HG02884 (cell line): ENCODE data around the gene VAV3.
"Not testable (repeated sequence)": the region's sequence is repeated elsewhere in the genome, so short reads cannot be mapped to it uniquely, and the experiment has no call there.

Experiments
- ATAC-seq: cut with Tn5 transposase; IDR thresholded peaks from one replicate; pipeline ENCODE4 v1.9.1; 2021; ENCODE audit warnings: mild to moderate bottlenecking, moderate library complexity; ENCODE audit not compliant: unreplicated experiment

Gene VAV3

DNA sequence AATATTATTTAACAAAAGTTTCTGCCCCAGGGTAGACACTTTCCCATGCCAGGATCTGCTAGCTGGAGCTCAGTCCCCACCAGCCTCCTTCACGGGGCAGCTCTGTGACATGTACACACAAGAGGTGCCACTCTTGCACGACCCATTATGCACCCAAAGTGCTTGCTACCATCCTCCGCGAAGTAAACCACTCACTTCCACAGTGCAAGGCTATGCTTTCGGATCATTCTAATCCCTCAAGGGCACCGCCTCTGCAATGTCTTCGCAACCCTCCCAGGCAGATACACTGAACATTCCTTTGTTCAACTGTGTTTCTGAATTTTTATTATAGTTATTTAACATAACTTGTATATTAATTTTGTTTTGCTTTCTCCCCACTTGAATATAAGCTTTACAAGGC, 303.8 kb downstream of the VAV3 start:
- ATAC-seq: no peak

- ATAC-seq: no peak
Observed at GRCh38 chr1:107659961-107660360, 305.0 kb downstream of the VAV3 start.

- no peak for ATAC-seq
Observed at GRCh38 chr1:107657356-107657755, 307.6 kb downstream of the VAV3 start.

GRCh38 chr1:107653765-107654164, 311.2 kb downstream of the VAV3 start:
- ATAC-seq: no peak

DNA sequence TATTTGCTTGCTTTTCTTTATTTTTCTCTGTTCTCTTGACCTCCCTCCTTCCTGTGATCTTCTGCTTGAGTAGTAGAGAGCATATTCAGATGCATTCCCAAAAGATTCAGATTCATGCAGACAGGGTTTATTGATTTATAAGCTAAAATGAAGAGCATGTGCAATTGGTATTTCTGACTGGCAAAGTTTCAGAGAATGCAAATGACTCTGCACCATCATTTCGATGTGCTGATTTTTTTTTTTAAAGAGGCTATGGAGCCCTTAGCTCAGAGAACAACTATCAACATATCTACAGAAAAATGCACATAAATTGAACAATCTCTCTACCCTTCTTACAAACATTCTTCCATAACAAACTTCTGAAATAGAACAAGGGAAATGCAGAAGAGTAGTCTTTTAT, 312.0 kb downstream of the VAV3 start:
- no peak for ATAC-seq

GRCh38 chr1:107650825-107651224, 314.2 kb downstream of the VAV3 start:
- ATAC-seq: not testable (repeated sequence)

DNA sequence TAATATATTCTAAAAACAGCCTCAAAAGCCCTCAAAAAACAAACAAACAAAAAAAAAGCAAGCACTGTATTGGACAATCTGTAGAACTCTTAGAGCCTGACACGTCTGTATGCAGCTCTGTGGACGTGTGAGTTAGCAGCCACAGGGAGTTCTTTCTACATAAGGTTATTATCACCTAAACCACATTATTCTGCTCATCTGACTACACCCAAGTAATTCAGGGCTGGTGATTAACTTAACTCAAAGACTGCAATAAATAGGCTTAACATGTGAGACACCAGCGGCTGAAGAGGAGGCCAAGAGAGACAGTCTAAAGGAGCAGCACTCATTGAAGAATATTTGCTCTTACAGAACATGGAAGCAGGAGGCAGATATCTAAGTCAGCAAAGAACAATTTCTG, 316.0 kb downstream of the VAV3 start:
- ATAC-seq: no peak

DNA sequence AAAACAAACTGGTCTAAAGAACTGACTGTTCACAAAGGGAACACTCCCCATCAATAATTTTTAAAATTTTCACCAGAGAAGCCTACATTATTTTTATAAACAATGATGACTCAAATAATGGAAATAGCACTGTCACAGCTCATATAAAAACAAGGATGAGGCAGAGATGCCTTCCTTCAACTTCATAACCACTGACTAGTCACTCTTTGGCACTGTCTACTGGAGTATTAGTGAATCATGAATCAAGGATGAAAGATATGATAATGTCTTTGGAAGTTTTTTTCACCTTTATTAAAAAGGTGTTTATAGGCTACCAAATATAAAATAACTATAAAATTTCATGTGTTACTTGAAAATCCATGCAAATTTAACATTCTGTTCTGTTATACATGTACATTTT, 316.9 kb downstream of the VAV3 start:
- ATAC-seq: no peak

- ATAC-seq: no peak
Observed at GRCh38 chr1:107647012-107647411, 318.0 kb downstream of the VAV3 start.

- no peak for ATAC-seq
Observed at GRCh38 chr1:107643766-107644165, 321.2 kb downstream of the VAV3 start.

DNA sequence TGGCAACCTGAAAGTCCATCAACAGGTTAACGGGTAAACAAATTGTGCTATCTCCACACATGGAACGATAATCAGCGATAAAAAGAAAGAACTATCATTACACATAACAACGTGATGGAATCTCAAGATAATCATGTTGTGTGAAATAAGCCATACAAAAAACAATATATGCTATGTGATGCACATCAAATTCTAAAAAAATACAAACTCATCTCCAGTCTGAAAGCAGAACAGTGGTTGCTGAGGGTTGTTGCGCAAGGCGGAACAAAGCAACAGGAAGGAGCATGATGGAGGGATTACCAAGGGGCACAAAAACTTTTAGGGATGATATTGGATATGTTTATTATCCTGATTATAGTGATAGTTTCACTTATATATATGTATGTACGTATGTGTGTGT, 324.8 kb downstream of the VAV3 start:
- no peak for ATAC-seq

DNA sequence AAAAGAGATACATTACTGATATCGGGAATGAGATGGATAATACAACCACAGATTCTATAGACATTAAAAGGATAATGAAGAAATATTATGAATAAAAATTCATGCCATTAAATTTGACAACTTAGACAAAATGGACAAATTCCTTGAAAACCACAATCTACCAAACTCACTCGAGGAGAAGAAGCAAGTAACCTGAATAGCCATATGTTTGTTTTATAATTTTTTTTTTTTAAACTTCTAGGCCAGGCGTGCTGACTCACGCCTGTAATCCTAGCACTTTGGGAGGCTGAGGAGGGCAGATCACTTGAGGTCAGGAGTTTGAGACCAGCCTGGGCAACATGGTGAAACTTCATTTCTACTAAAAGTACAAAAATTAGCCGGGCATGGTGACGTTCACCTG, 327.9 kb downstream of the VAV3 start:
- ATAC-seq: no peak

- ATAC-seq: no peak
Observed at GRCh38 chr1:107633596-107633995, 331.4 kb downstream of the VAV3 start.

- no peak for ATAC-seq
Observed at GRCh38 chr1:107626073-107626796, 338.7 kb downstream of the VAV3 start.

- no peak for ATAC-seq
Observed at GRCh38 chr1:107625405-107626029, 339.5 kb downstream of the VAV3 start.

DNA sequence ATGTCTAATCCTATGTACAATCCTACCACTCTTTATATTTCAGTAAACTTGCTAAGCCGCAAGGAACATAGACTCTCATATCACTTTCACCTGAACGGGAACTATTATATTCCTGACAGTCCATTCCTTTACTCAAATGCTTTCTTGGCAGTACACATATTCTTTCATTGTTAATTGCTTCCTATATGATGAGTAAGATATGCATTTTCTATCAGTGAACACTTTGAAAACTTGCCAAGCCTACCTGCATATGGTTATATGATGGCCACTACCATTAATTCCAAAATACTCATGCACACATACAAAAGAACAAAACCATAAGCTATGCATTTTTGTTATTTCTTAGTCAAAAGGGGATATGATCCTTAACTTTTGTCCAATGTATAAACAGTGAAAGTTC, 341.5 kb downstream of the VAV3 start:
- ATAC-seq: no peak

GRCh38 chr1:107622966-107623365, 342.0 kb downstream of the VAV3 start:
- no peak for ATAC-seq

GRCh38 chr1:107622535-107622934, 342.4 kb downstream of the VAV3 start:
- no peak for ATAC-seq

DNA sequence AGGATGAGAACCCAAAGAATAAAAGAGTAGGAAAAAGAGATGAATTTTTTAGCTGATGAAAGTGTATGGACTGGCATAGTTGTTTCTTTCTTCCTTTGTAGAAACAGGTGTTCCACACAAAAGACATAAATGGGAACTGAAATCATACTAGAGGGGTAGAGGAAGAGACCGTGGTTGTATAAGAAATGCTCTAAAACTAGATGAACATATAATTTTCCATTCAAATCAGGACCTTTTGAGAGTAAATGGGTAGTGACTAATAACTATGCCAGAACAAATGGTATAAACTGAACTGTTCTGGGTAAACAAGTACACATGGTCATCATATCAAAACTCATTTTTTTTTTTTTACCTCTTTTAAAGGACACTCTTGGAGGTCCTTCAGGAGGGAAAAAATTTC, 344.2 kb downstream of the VAV3 start:
- no peak for ATAC-seq

- no peak for ATAC-seq
Observed at GRCh38 chr1:107618539-107618938, 346.4 kb downstream of the VAV3 start.

DNA sequence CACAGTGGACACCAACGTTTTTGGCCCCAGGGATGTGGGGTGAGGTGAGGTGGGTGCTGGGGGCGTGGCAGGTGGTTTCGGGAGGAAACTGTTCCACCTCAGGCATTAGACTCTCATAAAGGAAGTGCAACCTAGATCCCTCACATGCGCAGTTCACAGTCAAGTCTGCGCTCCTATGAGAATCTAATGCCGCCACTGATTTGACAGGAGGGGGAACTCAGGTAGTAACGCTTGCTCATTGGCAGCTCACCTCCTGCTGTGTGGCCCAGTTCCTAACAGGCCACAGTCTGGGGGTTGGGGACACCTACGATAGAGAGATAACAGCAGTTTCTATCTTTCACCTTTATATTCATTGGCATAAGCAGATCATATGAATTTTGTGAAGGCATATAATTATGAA, 347.1 kb downstream of the VAV3 start:
- no peak for ATAC-seq

DNA sequence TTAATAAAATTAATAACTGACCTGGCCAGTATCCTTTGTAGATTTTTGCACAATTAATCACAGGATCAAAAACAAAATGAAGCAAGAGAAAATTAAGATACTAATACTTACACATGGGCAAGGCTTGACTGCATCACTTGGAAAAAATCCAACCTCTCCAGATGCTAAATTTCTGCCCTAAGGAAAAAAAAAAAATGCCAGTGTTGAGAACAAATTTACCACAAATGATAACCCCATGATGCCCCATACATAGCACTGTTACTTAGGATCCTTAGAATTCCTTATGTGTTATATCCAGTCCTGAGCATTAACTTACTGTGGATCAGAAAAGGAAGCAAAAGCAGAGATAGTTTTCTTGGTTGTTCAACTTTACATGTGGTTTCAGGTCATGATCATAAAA, 347.5 kb downstream of the VAV3 start:
- ATAC-seq: no peak

DNA sequence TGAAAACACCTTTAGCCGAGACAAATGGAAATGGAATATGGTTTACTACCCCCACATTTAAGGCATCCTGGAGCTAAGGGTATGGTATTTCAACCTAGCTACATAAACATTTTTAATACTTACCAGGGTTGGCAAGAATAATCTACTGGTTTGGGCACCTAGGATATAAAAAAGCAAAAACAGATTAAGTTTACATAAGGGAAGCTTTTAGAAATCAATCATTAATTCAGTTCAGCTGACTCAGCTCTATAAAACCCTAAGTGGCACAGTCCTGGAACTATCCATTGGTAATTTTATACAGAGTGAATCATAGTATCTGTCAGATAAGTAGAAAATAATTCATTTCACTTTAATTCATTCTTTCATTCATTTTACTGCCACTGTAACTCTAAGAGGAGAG, 355.2 kb downstream of the VAV3 start:
- ATAC-seq: no peak
